A549 treated with dexamethasone at 1 μM for 4 hours (cell line): ENCODE data around the gene C11orf65. TPM values are rescaled to one million over a fixed set of nuclear protein-coding genes. Genes with fewer than 3 reads are reported as not detected.

Source experiments
- total RNA-seq: library from RNA; stranded (reverse); fragments of 200-300 nt; extraction: Qiagen RNA extraction; gene quantifications from 5 replicates; pipeline ENCODE4 v1.2.3, GENCODE V29; 2022

C11orf65 gene
- total RNA-seq, result 0.13 to 0.31 TPM (median 0.26 TPM) in 5 replicates

GRCh38 chr11:108467091-108467823 is at the start of gene C11orf65:
Gene C11orf65 (minus strand): TSS chr11:108467529. CDS start chr11:108461559, 5,970 bp downstream.

GRCh38 chr11:108498046-108498815 is 30.9 kb upstream of the C11orf65 start, which contains the start of gene POGLUT3:
Gene POGLUT3 (minus strand): TSS chr11:108498384. CDS start chr11:108498366, 18 bp downstream.

Other genes starting within 250 kb of the C11orf65 start
- gene NPAT, start 244.9 kb downstream of the C11orf65 start, total RNA-seq, result 4.0 to 5.7 TPM (median 4.8 TPM) in 5 replicates
- gene ATM, start 244.5 kb downstream of the C11orf65 start, total RNA-seq, result 6.0 to 9.1 TPM (median 9.0 TPM) in 5 replicates
- 8.6 to 11.5 TPM (median 11.2 TPM) in 5 replicates for gene POGLUT3, start 30.9 kb upstream of the C11orf65 start, total RNA-seq
- gene EXPH5, start 126.2 kb upstream of the C11orf65 start, total RNA-seq, result 0.05 to 0.06 TPM (median 0.05 TPM) in 4 of 5 replicates, not detected in the other
- 33.9 to 40.3 TPM (median 36.7 TPM) in 5 replicates for gene DDX10, start 197.5 kb upstream of the C11orf65 start, total RNA-seq